HG02623 (cell line): ENCODE results near the gene TUNAR.

Source experiments
- ATAC-seq: cut with Tn5 transposase; IDR thresholded peaks from one replicate; pipeline ENCODE4 v1.9.1; 2021; ENCODE audit warnings: moderate library complexity; ENCODE audit not compliant: unreplicated experiment

TUNAR gene

DNA sequence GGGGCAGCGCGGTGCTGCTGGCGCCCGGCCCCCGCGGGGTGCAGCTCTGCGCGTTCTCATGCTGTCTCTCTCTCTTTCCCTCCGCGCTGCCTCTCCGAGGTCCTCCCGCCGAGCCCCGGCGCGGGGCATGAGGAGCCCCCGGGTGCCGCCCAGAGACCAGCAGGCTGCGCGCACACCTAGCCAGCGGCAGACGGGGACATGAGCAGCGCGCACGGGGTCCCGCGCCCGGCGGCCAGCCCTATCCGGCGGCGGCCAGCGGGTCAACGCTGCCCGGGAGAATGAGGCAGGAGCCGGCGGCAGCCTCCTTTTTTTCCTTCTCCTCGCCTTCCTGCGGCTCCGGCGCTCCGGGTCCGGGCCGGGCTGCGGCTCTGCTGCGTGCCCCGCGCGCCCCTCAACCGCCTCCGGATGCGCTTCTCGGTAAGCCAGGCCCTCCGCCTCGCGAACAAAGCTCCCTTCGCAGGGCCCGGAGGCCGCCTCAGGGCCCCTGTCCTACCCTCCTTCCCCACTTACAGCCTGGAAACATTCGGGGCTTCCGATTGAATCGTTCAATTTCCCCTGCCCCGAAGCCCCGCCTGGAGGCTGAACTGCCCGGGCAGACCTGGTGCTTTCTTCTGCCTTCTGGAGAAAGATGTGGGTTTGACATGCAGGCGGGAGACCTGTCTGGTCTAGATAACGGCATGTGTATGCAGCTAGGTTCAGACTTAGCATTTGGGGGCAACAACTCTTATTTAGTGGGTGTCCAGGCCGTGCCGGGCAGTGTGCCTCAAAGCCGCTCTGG lies at the start of gene TUNAR:
TSS of gene TUNAR (plus strand) at position 72 of the 778 bp plus-strand sequence.
- no peak for ATAC-seq

DNA sequence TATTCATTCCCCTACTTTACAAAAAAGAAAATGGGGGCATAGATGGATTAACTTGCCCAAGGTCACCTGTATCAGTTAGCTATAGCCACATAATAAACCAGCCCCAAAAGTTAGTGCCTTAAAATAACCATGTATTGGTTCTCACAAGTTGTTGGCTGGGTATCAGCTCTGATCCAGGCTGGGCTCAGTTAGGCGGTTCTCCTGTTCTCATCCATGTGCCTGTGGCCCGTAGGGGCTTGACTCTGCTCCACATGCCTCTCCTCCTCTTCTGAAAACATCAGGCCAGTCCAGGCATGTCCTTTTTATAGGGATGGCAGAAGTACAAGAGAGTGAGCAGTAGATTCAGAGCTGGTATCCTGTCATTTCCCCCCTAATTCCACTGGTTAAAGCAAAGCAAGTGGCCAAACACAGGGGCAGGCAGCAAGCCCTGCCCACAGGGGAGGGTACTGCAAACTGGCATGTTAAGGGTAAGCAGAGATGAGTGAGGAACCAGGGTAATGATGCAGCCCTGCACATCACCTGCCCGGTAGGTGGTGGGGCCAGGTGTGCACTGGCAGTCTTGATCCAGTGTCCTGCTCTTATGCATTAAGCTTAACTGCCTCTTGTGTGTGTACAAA lies 47.9 kb upstream of the TUNAR start:
- ATAC-seq, result no peak

DNA sequence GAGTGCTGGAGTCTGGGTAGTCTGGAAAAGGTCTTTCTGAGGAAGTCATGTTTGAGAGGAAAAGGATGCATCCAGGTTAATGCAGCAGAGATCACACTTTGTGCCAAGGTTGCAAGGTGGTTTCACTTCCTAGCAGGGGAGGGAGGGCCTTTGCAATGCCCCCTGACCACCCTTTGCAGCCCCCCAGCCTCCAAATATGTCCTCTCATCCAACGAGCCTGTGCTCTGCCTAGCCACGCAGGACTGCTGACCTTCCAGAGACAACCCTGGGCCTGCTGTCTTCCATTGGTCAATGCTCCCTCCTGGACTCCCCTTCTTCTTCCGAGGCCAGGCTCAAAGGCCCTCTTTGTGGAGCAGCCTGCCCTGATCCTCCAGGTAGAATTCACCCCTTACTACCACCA lies 47.3 kb upstream of the TUNAR start:
- ATAC-seq, result no peak

DNA sequence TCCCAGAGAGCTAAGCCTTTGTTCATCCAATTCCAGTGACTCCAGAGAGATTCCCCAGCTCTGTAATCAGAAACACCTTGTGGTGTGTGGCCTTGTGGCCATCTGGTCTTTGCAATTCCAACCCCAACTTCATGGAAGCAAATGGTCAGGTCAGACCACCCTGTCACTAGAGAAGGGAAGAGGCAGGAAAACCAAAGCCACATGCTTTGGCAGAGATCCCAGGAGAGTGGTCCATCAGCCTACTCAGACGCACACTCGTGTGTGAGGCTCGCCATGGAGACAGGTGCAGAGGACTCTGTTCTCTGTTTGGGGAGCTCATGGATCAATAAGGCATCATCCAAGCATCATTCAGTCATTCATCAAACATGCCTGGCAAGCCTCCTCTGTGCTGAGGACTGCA lies 46.2 kb upstream of the TUNAR start:
- no peak for ATAC-seq

DNA sequence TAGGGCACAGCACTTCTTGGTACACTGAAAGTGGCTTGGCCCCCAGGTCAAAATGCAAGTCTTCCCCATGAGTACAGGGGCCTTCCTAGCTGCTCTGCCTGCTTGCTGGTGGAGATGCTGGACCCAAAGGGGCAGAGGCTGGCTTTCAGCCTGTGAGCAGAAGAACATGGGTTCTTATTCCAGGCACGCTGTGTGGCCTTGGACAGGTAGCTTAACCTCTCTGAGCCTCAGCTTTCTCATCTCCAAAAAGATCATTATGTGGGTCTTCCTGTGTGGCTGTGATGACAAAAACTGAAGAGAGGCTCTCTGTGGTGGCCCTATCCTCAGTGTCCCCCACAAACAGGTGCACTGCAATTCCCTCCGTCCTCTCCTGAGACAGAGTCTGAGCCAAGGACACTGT lies 45.6 kb upstream of the TUNAR start:
- ATAC-seq, result no peak

DNA sequence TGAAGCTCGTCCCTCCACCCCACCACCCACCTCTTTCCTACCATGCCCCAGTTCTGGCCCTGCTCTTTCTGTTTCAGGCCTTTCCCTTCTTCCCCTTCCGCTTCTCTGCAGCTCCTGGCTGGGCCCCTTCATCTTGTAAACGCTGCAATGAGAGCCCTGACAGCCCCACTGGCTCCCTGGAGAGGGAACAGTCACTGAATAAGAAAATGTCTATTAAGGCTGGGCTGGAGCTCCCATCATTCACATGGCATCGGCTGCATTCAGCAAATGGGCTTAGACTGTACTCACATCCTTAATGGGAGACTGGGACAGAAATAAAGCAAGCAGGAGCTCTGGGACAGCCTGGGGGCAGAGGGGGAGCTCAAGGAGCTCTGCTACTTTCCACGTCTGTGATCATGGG lies 45.2 kb upstream of the TUNAR start:
- no peak for ATAC-seq

DNA sequence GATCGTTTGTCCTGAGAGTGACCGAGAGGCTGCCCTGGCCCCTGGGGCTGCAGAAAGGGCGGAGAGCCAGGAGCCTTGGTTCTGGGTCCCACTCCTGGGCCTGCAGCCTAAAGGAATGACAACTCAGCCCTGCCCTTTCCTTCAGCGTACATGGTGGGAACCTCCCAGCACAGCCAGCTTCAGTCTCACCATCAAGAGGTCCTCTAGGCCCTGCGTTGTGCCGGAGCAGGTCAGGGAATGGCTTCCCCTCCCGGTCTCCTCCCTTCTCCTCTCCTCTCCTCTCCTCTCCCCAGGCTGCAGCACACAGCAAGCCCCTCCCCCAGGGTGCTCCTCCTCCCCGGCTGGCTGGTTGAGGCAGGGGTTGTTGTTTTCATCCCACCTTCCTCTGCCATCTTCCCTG lies 44.6 kb upstream of the TUNAR start:
- no peak for ATAC-seq

DNA sequence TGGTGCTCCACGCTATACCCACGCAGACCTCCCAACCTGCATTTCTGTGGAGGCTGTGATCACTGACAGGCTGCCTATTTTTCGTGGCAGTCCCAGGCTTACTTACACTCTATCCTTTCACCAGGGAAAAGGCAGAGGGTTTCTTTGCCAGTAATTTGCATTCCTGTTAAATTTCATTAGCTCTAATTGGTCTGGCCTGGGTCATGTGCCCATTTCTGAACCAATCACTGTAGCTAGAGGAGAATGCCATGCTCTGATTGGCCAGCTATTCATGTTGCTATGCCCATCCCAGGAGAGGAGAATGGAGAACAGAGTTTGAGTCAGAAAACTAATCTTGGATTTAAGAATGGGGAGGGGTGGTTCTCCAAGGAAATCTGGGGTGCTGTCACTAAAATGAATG lies 43.2 kb upstream of the TUNAR start:
- no peak for ATAC-seq

DNA sequence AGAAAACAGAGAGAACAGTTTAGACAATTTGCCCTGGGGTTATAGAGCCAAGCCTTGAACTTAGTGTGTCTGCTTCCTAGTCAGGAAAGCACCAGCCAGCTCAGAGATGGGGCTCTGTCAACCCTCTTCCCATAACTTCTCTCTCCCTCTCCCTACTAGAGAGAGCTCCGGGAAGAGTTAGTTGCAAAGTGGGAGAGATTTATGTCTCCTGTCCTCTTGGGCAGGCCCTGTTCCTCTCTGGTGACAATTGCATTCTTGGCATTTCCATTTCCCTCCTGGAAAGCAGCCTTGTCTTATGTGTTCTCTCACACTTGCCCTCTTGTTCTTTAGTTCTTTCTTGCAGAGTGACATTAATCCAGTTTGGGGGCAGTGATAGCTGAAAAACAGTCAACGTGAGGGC lies 42.1 kb upstream of the TUNAR start:
- ATAC-seq, result no peak

DNA sequence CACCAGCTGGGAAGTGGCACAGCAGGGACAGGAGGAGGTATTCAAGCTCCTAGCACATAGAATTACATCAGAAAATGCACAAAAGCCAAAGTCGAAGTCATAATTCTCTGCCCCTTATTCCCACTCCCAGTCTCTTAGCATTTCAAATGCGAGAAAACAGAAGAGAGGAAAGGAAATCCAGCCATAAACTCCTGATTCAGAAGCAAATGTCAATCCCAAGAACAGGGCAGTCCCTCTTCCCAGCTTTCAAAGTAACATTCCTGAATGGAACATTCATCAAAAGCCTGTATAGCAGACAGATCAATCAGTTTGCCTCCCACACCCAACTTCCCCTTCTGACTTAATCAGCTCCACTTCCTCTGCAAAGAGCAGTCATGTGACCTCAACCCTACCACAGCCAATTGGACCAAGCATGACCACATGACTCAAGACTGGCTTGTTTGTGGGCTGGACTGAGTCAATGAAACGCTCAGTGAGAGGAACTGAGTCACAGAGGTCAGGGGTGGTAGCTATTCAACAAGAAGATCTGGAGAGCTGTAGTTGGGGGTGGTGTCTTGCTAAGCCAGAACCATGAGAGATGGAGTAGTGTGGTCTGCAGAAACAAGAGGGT lies 41.4 kb upstream of the TUNAR start:
- no peak for ATAC-seq

DNA sequence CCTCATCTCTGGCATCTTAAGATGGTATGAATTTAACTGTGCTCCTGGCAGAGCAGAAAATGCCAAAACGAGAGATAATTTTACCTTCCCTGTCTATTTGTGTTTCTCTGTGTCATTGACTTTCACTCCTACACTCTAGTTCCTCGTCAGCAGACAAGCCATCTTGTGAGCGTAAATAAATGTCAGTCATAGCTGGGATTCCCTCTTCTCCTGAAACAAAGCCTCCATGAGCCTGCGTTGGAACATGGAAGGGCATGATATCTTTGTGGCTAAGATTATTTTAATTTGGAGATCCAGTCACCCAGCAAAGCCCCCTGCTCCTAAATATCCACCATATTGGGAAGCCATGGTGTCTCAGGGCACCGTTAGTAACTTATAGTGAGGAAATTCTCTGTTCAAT lies 37.8 kb upstream of the TUNAR start:
- ATAC-seq, result no peak

DNA sequence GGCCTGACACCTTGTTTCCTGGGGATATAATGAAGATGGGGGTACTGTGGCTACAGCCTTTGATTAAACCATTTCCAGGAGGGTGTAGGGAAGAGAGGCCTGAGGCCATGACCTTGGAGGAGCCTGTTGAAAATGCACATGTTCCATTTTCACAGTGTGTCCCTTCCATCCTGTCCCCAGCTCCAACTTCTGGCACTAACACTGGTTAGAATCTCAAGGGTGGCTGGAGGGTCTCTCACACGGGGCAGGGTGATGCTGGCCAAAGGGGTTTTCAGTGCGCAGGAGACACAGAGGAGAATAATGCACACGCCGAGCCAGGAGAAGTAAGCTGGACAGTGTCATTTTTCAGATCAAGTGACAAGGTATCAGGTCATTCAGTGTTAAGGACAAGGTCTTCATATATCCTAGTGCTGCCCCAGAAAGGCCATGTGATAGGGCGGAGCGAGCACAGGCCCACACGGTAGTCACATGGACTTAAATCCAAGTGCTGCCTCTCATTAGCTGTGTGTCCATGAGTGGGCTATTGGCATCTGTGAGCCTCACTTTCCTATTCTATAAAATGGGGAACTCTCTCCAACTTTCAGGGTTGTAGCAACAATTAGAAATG lies 36.4 kb upstream of the TUNAR start:
- ATAC-seq, result no peak

DNA sequence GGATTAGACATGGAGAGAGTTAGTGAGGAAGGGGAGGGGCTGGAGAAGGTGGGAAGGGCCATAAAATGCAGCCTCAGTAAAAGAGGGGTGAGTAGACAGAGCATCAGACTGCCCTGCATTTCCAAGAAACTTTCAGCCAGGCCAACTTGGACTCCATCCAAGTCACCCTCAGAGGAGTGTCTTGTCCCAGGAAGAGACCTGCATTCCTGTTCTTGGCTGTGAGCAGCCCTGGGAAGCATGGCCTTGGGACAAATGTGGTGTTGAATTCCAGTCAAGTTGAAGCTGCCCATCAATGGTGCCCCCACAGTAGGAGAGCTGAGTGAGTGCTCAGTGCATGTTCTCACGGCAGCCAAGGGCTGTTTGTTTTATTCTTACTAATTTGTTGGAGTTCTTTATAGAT lies 35.0 kb upstream of the TUNAR start:
- no peak for ATAC-seq

DNA sequence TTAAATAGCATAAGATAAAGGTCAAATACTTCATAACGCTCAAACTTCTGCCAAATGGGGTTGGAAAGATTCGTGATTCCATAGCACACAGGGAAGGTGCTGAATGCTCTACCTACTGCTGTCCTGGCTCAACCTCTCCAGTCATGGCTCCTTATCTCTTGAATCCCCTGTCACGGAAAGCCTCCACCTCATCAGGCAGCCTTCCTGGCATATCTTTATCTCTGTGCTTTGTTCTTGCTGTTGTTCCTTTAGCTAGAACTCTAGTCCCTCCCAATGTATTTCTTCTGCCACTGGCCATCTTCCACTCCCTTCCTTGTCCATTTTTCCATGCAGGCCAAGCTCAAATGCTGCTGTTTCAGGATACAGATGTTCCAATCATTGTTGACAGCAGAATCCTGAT lies 26.9 kb upstream of the TUNAR start:
- ATAC-seq, result no peak

DNA sequence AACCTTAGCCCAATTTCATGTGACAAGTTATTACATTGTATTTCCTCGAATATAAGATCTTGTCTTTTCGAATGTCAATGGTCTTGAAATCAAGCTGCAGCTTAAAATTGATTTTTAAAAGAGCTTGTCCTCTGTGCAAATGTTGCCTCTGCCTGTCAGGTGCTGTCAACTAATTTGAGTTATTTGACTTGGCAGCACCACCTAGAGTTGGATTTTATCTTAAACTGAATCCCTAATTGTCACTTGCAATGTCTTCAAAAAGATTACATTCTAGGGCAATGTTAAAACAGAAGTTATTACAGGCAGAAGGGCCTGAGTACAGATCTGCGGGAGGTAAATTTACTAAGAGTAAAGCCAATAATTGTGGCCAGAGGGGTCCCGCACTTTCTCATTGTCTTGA lies 26.2 kb upstream of the TUNAR start:
- no peak for ATAC-seq

DNA sequence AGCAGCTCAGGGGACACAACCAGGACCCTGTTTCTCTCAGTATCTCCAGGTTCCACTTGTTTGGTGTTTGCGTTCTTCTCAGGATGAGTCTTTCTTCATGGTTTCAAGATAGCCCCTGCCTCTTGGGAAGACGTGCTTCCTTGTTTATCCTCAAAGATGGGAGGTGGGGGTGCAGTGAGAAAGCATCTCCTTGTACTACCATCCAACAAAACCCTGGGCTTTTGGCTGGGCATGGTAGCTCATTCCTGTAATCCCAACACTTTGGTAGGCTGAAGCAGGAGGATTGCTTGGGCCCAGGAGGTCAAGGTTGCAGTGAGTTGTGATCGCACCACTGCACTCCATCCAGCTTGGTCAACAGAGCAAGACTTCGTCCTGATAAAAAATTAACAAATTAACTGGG lies 21.0 kb upstream of the TUNAR start:
- ATAC-seq, result no peak

DNA sequence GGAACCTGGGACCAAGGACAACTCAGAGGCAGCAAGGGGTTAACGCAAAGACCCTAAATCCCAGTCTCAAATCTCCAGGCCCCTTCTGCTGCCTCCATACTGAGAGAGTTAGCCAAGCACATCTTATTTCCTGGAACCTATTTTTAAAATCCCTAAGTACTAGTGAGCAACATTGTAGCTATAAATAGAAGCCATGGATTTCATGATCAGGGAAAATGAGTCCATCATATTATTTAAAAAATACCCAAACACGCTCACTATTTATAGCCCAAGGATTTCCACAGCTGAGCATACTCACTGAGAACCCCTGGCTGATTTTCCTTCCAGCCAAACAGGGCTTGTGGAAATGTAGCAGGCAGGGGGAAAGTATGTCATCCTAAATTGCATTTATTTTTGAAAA lies 19.4 kb upstream of the TUNAR start:
- no peak for ATAC-seq

DNA sequence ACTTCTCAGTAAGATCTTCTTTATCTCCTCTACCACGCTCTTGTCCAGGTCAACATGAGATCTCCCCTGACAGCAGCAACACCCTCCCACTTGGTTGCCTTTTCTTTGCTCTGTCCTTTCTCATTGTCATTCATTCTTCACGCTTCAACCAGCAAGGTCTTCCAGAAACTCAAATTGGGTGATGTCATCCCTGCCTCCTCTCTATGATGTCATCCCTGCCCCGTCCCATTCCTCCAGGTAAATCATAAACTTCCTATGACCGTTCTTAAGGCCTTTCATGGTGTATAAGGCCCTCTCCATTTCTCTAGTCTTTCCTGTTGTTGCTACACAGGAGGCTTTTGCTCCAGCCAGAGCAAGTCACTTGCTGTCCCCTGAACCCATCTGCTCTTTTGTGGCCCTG lies 17.7 kb upstream of the TUNAR start:
- ATAC-seq, result no peak

DNA sequence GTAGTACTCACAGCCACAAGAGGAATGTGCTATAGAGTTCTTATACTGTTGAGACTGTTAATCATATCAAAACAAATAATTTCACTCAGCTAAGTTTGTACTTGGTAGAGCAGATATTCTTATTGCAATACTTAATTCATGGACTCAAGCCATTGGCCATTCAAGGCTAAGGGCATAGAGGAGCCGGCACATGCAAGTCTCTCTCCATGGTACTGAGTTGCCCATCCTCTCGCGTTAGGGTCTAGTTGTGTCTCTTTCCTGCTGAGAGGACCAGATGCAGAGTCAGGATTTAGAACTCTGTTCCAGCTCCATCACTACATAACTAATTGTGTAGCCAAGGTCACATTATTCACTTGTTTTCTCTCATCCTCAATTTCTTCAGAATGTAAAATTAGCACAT lies 14.4 kb upstream of the TUNAR start:
- ATAC-seq, result no peak

DNA sequence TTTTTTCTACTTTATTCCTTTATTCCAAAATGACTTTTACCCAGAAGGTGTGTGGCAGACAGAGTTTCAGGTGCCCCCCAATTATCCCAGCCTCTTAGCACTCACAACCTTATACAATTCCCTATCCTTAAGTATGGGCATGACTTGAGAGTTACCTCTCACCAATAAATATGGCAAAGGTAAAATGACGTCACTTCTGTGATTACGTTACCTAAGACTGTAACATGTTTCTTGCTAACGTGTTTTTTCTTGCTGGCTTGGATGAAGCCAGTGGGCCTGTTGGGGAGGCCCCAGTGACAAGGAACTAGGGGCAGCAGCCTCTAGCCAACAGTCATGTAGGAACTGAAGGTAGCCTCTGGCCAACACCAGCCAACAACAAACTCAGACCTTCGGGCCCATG lies 13.3 kb upstream of the TUNAR start:
- ATAC-seq, result no peak

DNA sequence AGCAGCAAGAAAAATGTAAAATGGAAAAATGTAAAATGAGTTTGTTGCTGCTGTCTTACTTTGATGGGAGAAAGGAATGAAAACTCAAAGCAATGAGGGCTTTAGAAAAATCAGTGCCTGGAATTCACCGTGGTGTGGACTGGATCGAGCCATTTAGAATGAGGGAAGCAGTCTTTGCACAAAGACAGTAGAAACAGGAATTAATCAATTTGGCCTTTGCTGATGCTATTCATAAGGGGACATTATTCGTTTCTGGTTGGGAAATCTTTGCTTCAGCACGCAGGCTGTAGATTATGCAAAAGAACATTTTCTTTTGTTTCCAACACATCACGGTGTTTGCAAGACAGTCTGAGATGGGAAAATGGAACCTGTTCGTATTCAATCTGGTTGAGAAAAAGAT lies 6.9 kb upstream of the TUNAR start:
- ATAC-seq, result no peak

DNA sequence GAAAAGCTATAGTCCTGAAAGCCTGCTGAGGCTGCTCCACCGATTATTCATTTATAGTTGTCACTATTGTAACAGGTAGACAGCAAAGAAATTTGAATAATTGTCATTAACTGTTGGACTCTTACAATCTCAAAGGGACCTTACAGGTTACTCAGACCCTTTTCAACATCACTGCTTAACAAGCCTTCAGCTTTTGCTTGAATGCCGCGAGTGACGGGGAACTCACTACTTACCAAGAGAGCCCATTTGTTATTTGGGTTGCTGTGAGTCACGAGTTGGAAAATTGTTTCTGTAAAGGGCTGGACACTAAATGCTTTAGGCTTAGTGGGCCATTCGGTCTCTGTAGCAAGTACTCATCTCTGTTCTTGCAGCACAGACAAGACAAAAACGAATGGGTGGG lies 5.9 kb upstream of the TUNAR start:
- ATAC-seq, result no peak
